Endothelial cell of umbilical vein (primary cell): Measurements from ENCODE around the gene SPRR3. TPM values are rescaled to one million over a fixed set of nuclear protein-coding genes. Genes with fewer than 3 reads are reported as not detected.

Source experiments
- BruUV-seq: library from RNA; stranded (reverse); fragments of 400-500 nt; replicated peaks from 2 replicates; lab custom pipeline; 2021; lab: Mats Ljungman, UMichigan
- CTCF ChIA-PET: fragments of 300-600, 350-600 bp; sonication (Branson Sonifier 250); formaldehyde crosslinking; loops from one replicate; lab custom pipeline; 2021; ENCODE audit warnings: antibody characterized with exemption, inconsistent platforms; lab: Charles Lee
- POLR2A ChIA-PET: fragments of 300-600, 350-600 bp; sonication (Branson Sonifier 250); formaldehyde crosslinking; loops from one replicate; lab custom pipeline; 2021; ENCODE audit warnings: antibody characterized with exemption, inconsistent platforms; lab: Charles Lee
- DNase-seq: peaks from one replicate; pipeline ENCODE4 v3.0.0-alpha.2; 2011; ENCODE audit warnings: low read depth, low spot score
- FAIRE-seq: peaks from 2 replicates; lab custom pipeline; 2011; peaks lifted over from hg19 to GRCh38; lab: Jason Lieb, UNC
- H2AFZ ChIP-seq: 2 replicates; pipeline ENCODE4 v1.6.0; 2012; ENCODE audit warnings: low read depth, low read length, control low read depth, inconsistent platforms
- H3K27ac ChIP-seq: 2 replicates; pipeline ENCODE4 v1.5.1; 2011; ENCODE audit warnings: low read depth, mild to moderate bottlenecking, control low read depth, low read length, moderate library complexity; ENCODE audit not compliant: insufficient read depth
- H3K27me3 ChIP-seq, 2 experiments: 2 replicates each; pipeline versions ENCODE4 v1.6.0 to v1.6.1; 2011; ENCODE audit warnings: low read length in 2 of 2, mixed read lengths in 1 of 2; ENCODE audit not compliant: control insufficient read depth in 2 of 2, insufficient read depth in 2 of 2
- H3K36me3 ChIP-seq, 2 experiments: 2 replicates in 1 of 2; 3 replicates in 1 of 2; pipeline ENCODE4 v1.5.1; 2011; ENCODE audit warnings: low read length in 2 of 2, mild to moderate bottlenecking in 1 of 2, moderate library complexity in 1 of 2; ENCODE audit not compliant: control insufficient read depth in 2 of 2, insufficient read depth in 2 of 2; ENCODE audit errors: extremely low read depth in 1 of 2
- H3K4me1 ChIP-seq: 3 replicates; pipeline ENCODE4 v1.5.1; 2011; ENCODE audit warnings: mild to moderate bottlenecking, low read length; ENCODE audit not compliant: control insufficient read depth, insufficient read depth; ENCODE audit errors: extremely low read depth
- H3K4me2 ChIP-seq: 2 replicates; pipeline ENCODE4 v1.6.1; 2011; ENCODE audit warnings: low read length, control low read depth, mixed read lengths; ENCODE audit not compliant: insufficient read depth
- H3K4me3 ChIP-seq, 3 experiments: fragments of 200-600 bp in 1 of 3; sonication (generic), shearing (Covaris generic) in 1 of 3; replicated peaks in 1 of 3; 2 replicates each; pipeline ENCODE4 v1.5.1; 2011 to 2016; ENCODE audit warnings: control low read depth in 3 of 3, low read length in 3 of 3, mild to moderate bottlenecking in 2 of 3, inconsistent platforms in 1 of 3, low read depth in 1 of 3, moderate library complexity in 1 of 3; ENCODE audit not compliant: insufficient read depth in 1 of 3
- H3K79me2 ChIP-seq: 2 replicates; pipeline ENCODE4 v1.6.0; 2012; ENCODE audit warnings: low read length, inconsistent platforms; ENCODE audit not compliant: control insufficient read depth, insufficient read depth
- H3K9ac ChIP-seq: replicated peaks from 2 replicates; pipeline ENCODE3; 2011; ENCODE audit warnings: low read length, control low read depth; ENCODE audit not compliant: insufficient read depth; ENCODE audit errors: extremely low read depth
- H3K9me1 ChIP-seq: replicated peaks from 3 replicates; pipeline ENCODE4 v1.6.0; 2011; ENCODE audit warnings: mild to moderate bottlenecking, low read length; ENCODE audit not compliant: control insufficient read depth, insufficient read depth; ENCODE audit errors: extremely low read depth
- H3K9me3 ChIP-seq: replicated peaks from 2 replicates; pipeline ENCODE4 v1.5.1; 2012; ENCODE audit warnings: low read length, inconsistent platforms; ENCODE audit not compliant: control insufficient read depth, insufficient read depth
- H4K20me1 ChIP-seq: replicated peaks from 2 replicates; pipeline ENCODE3; 2011; ENCODE audit warnings: mild to moderate bottlenecking, low read length; ENCODE audit not compliant: control insufficient read depth, insufficient read depth; ENCODE audit errors: extremely low read depth
- CTCF ChIP-seq, 2 donors: IDR thresholded peaks; 1 replicate in 1 of 2; 2 replicates in 1 of 2; pipeline ENCODE4 v1.5.1; 2011; ENCODE audit warnings: low read length in 2 of 2, mild to moderate bottlenecking in 2 of 2, moderate library complexity in 2 of 2, control low read depth in 1 of 2, inconsistent platforms in 1 of 2, low read depth in 1 of 2; ENCODE audit not compliant: insufficient read depth in 1 of 2; ENCODE audit errors: extremely low read depth in 1 of 2
- EZH2 ChIP-seq: IDR thresholded peaks from 2 replicates; pipeline ENCODE4 v1.6.1; 2012; ENCODE audit warnings: borderline replicate concordance, low read depth, mild to moderate bottlenecking, moderate library complexity, low read length, inconsistent platforms; ENCODE audit not compliant: severe bottlenecking
- FOS ChIP-seq: IDR thresholded peaks from 2 replicates; pipeline ENCODE4 v1.6.1; 2011; ENCODE audit warnings: mild to moderate bottlenecking, low read length, moderate library complexity, borderline replicate concordance; ENCODE audit not compliant: insufficient read depth
- GATA2 ChIP-seq: IDR thresholded peaks from 2 replicates; pipeline ENCODE4 v1.7.0; 2011; ENCODE audit warnings: low read depth, mild to moderate bottlenecking, moderate library complexity, mixed read lengths, low read length; ENCODE audit not compliant: insufficient read length, insufficient read depth
- JUN ChIP-seq: IDR thresholded peaks from 2 replicates; pipeline ENCODE4 v1.6.1; 2011; ENCODE audit warnings: borderline replicate concordance, low read depth; ENCODE audit not compliant: insufficient read length, insufficient read depth
- MAX ChIP-seq: IDR thresholded peaks from 2 replicates; pipeline ENCODE4 v1.6.1; 2011; ENCODE audit not compliant: insufficient read depth, insufficient read length
- MYC ChIP-seq: IDR thresholded peaks from one replicate; pipeline ENCODE4 v1.6.1; 2011; ENCODE audit warnings: mild to moderate bottlenecking, low read depth, low read length
- POLR2A ChIP-seq: IDR thresholded peaks from 2 replicates; pipeline ENCODE4 v1.6.1; 2012; ENCODE audit warnings: low read depth, mild to moderate bottlenecking, control low read depth, low read length
- POLR2AphosphoS5 ChIP-seq: IDR thresholded peaks from 2 replicates; pipeline ENCODE4 v1.6.1; 2012; ENCODE audit warnings: low read depth, mild to moderate bottlenecking, control low read depth, low read length, moderate library complexity; ENCODE audit not compliant: insufficient read depth
- dilution Hi-C: fragments of 300-500 bp; cut with MboI; formaldehyde crosslinking; loops from one replicate; pipeline ENCODE4 v1.15.0; 2019; ENCODE audit warnings: low sequenced_read_pairs; ENCODE audit not compliant: extremely low pct_ligation_motif_present
- intact Hi-C: fragments of 100-400 bp; cut with micrococcal nuclease; formaldehyde crosslinking; loops from one replicate; pipeline ENCODE4 v1.10.0; 2022
- polyA plus RNA-seq, 4 experiments: library from polyadenylated mRNA; depleted of rRNA in 3 of 4; stranded (reverse) in 3 of 4; unstranded in 1 of 4; fragments of >200 nt; gene quantifications; 2 replicates each; pipeline versions ENCODE4 v1.2.1 to v1.2.3, GENCODE V29; 2011 to 2012; ENCODE audit warnings: missing spikeins in 1 of 4
- total RNA-seq: library from RNA; stranded (reverse); gene quantifications from 2 replicates; pipeline ENCODE4 v1.2.3, GENCODE V29; 2021

Gene SPRR3
- total and polyA plus RNA-seq, 2 donors (not counting 3 experiments of a cell fraction or from before 2014, with no cell fraction given) = not detected

- dilution Hi-C loops = no loop called here
- ChIA-PET POLR2A (no interaction called here), CTCF (no interaction called here)
- Histone ChIP-seq H3K4me1 (no peaks in the 10 kb centered on the region), H3K4me2 (no peak overlapping the region), H3K36me3 (no peaks in the 10 kb centered on the region), H3K9ac (no peak overlapping the region), H3K27ac (no peak overlapping the region), H2AFZ (no peak overlapping the region), H3K9me3 (no peaks in the 10 kb centered on the region), H3K4me3 (no peak overlapping the region), H3K79me2 (no peaks in the 10 kb centered on the region), H3K27me3 (no peaks in the 10 kb centered on the region), H3K9me1 (no peaks in the 10 kb centered on the region), H4K20me1 (no peaks in the 10 kb centered on the region)
- DNase-seq (no peak), FAIRE-seq (no peak)
- TF ChIP-seq MAX (no peak), POLR2AphosphoS5 (no peak), MYC (no peak), POLR2A (no peak), EZH2 (no peak), FOS (no peak), GATA2 (no peak), CTCF (IDR thresholded peaks at IDR 0.05; ENCODE audit: extremely low read depth in 1 of 2, insufficient read depth in 1 of 2, low read depth in 1 of 2, low read length in 2 of 2) (no peak), JUN (no peak)
- intact Hi-C loops = no loop called here
- no TSS peak for BruUV-seq
Measured at GRCh38 chr1:152982076-152982475, 19.5 kb upstream of the SPRR3 start.
